HCT116 (cell line): ENCODE results near the gene GALNT2. TPM values are rescaled to one million over a fixed set of nuclear protein-coding genes. Genes with fewer than 3 reads are reported as not detected.

ENCODE experiments used
- ATAC-seq: fragments of 200-7000 bp; cut with Tn5 transposase; 2 replicates; pipeline ENCODE4 v1.9.1; 2020; ENCODE audit warnings: mild to moderate bottlenecking, moderate library complexity
- BruUV-seq: library from RNA; stranded (reverse); fragments of 400-500 nt; replicated peaks from 2 replicates; lab custom pipeline; 2021; lab: Mats Ljungman, UMichigan
- CTCF ChIA-PET: fragments of 300-600 bp; sonication (Branson Sonifier 250); formaldehyde crosslinking; loops from one replicate; lab custom pipeline; 2021; ENCODE audit warnings: antibody characterized with exemption; lab: Charles Lee
- POLR2A ChIA-PET: fragments of 300-600, 350-600 bp; sonication (Branson Sonifier 250); formaldehyde crosslinking; loops from one replicate; lab custom pipeline; 2021; ENCODE audit warnings: antibody characterized with exemption; lab: Charles Lee
- RAD21 ChIA-PET, 2 experiments: fragments of 300-600 bp; sonication (Branson Sonifier 250); formaldehyde crosslinking; loops; one replicate each; lab custom pipeline; 2023; ENCODE audit warnings: low total read pairs in 2 of 2; ENCODE audit not compliant: uncharacterized antibody in 2 of 2, unreplicated experiment in 2 of 2, low non-redundant PET in 1 of 2; lab: Charles Lee
- DNase-seq: peaks from one replicate; pipeline ENCODE4 v3.0.0-alpha.2; 2010; ENCODE audit warnings: low read depth, low spot score
- H2AFZ ChIP-seq: fragments of 200-600 bp; shearing (Covaris generic), sonication (generic); 2 replicates; pipeline ENCODE4 v1.6.1; 2017; ENCODE audit warnings: low read depth, mixed run types, mixed read lengths, antibody characterized with exemption, low read length; ENCODE audit not compliant: poor library complexity, severe bottlenecking
- H3K27ac ChIP-seq: 2 replicates; pipeline ENCODE4 v1.5.1; 2012; ENCODE audit warnings: low read depth, low read length
- H3K27me3 ChIP-seq: fragments of 200-600 bp; sonication (generic); 2 replicates; pipeline ENCODE4 v1.6.1; 2016; ENCODE audit warnings: mixed run types, low read length, mixed read lengths; ENCODE audit not compliant: insufficient read depth
- H3K36me3 ChIP-seq, 2 experiments: fragments of 200-500 bp in 1 of 2; fragments of 200-600 bp in 1 of 2; sonication (Bioruptor generic) in 1 of 2; sonication (generic) in 1 of 2; 2 replicates each; pipeline versions ENCODE4 v1.5.1 to v1.6.1; 2014 to 2016; ENCODE audit warnings: low read length in 2 of 2, inconsistent platforms in 1 of 2, mixed read lengths in 1 of 2, mixed run types in 1 of 2; ENCODE audit not compliant: insufficient read depth in 2 of 2, control insufficient read depth in 1 of 2
- H3K4me1 ChIP-seq, 2 experiments: fragments of 200-600 bp in 1 of 2; sonication (generic) in 1 of 2; 2 replicates each; pipeline versions ENCODE4 v1.5.1 to v1.6.1; 2012 to 2017; ENCODE audit warnings: low read length in 2 of 2, inconsistent platforms in 1 of 2, mild to moderate bottlenecking in 1 of 2, mixed read lengths in 1 of 2, mixed run types in 1 of 2, moderate library complexity in 1 of 2; ENCODE audit not compliant: insufficient read depth in 2 of 2, control insufficient read depth in 1 of 2
- H3K4me2 ChIP-seq: fragments of 200-600 bp; sonication (generic); 2 replicates; pipeline ENCODE4 v1.6.1; 2017; ENCODE audit warnings: mixed run types, low read length, mixed read lengths
- H3K4me3 ChIP-seq, 2 experiments: fragments of 200-600 bp in 1 of 2; sonication (generic) in 1 of 2; replicated peaks in 1 of 2; 2 replicates each; pipeline ENCODE4 v1.5.1; 2011 to 2016; ENCODE audit warnings: low read length in 2 of 2, control low read depth in 1 of 2, low read depth in 1 of 2, mild to moderate bottlenecking in 1 of 2, mixed read lengths in 1 of 2, mixed run types in 1 of 2
- H3K79me2 ChIP-seq: fragments of 200-600 bp; sonication (generic); 2 replicates; pipeline ENCODE4 v1.6.1; 2017; ENCODE audit warnings: mild to moderate bottlenecking, mixed run types, low read length, moderate library complexity, mixed read lengths; ENCODE audit not compliant: insufficient read depth
- H3K9ac ChIP-seq: fragments of 200-600 bp; sonication (generic); 2 replicates; pipeline ENCODE4 v1.6.1; 2016; ENCODE audit warnings: low read length, mixed read lengths
- H3K9me2 ChIP-seq: fragments of 200-600 bp; sonication (generic), shearing (Covaris generic); 2 replicates; pipeline ENCODE4 v1.6.1; 2017; ENCODE audit warnings: mixed run types, mild to moderate bottlenecking, moderate library complexity; ENCODE audit not compliant: insufficient read depth
- H3K9me3 ChIP-seq, 2 experiments: fragments of 200-500 bp in 1 of 2; fragments of 200-600 bp in 1 of 2; sonication (Bioruptor generic) in 1 of 2; sonication (generic) in 1 of 2; 2 replicates each; pipeline ENCODE4 v1.6.1; 2014 to 2017; ENCODE audit warnings: low read length in 2 of 2, mixed read lengths in 2 of 2, inconsistent platforms in 1 of 2, low read depth in 1 of 2, mild to moderate bottlenecking in 1 of 2, mixed run types in 1 of 2, moderate library complexity in 1 of 2; ENCODE audit not compliant: control insufficient read depth in 1 of 2, insufficient read depth in 1 of 2
- H4K20me1 ChIP-seq: fragments of 200-600 bp; sonication (generic), shearing (Covaris generic); 2 replicates; pipeline ENCODE4 v1.6.1; 2017; ENCODE audit warnings: mixed run types, mild to moderate bottlenecking, moderate library complexity; ENCODE audit not compliant: insufficient read depth
- CBX3 ChIP-seq: IDR thresholded peaks from 2 replicates; pipeline ENCODE4 v1.6.1; 2012; ENCODE audit warnings: low read depth
- EGR1 ChIP-seq: IDR thresholded peaks from 2 replicates; pipeline ENCODE4 v1.6.1; 2012; ENCODE audit warnings: low read depth
- EZH2 ChIP-seq: fragments of 200-600 bp; sonication (generic); IDR thresholded peaks from 2 replicates; pipeline ENCODE4 v1.6.1; 2017; ENCODE audit warnings: antibody characterized with exemption, mixed run types
- EZH2phosphoT487 ChIP-seq: fragments of 200-600 bp; IDR thresholded peaks from 2 replicates; pipeline ENCODE4 v1.6.1; 2018; ENCODE audit warnings: antibody characterized with exemption, borderline replicate concordance
- FOSL1 ChIP-seq: IDR thresholded peaks from 2 replicates; pipeline ENCODE4 v1.6.1; 2012; ENCODE audit warnings: low read depth
- JUND ChIP-seq: IDR thresholded peaks from 2 replicates; pipeline ENCODE4 v1.6.1; 2012
- MAX ChIP-seq: IDR thresholded peaks from 2 replicates; pipeline ENCODE4 v1.6.1; 2012
- POLR2A ChIP-seq: IDR thresholded peaks from 2 replicates; pipeline ENCODE4 v1.7.0; 2011; ENCODE audit warnings: borderline replicate concordance; ENCODE audit not compliant: insufficient read depth, insufficient read length; ENCODE audit errors: extremely low read depth
- POLR2AphosphoS5 ChIP-seq: IDR thresholded peaks from 2 replicates; pipeline ENCODE4 v1.6.1; 2011; ENCODE audit warnings: mild to moderate bottlenecking, low read depth, low read length, moderate library complexity
- RAD21 ChIP-seq: IDR thresholded peaks from 2 replicates; pipeline ENCODE4 v1.6.1; 2012; ENCODE audit warnings: low read depth, mild to moderate bottlenecking
- SP1 ChIP-seq: IDR thresholded peaks from 2 replicates; pipeline ENCODE4 v1.6.1; 2012; ENCODE audit warnings: low read depth
- SRF ChIP-seq: IDR thresholded peaks from 2 replicates; pipeline ENCODE4 v1.6.1; 2012; ENCODE audit warnings: low read depth
- TCF7L2 ChIP-seq: IDR thresholded peaks from 2 replicates; pipeline ENCODE4 v1.7.0; 2011; ENCODE audit warnings: borderline replicate concordance, inconsistent platforms; ENCODE audit not compliant: insufficient read depth, insufficient read length; ENCODE audit errors: extremely low read depth
- YY1 ChIP-seq: IDR thresholded peaks from 2 replicates; pipeline ENCODE4 v1.6.1; 2011; ENCODE audit warnings: low read length, low read depth, moderate library complexity, mild to moderate bottlenecking; ENCODE audit not compliant: insufficient replicate concordance; ENCODE audit errors: extremely low read depth
- intact Hi-C: fragments of 100-400 bp; cut with micrococcal nuclease; formaldehyde crosslinking; loops from 2 replicates; pipeline ENCODE4 v1.10.0; 2022
- total RNA-seq: library from RNA; stranded (reverse); gene quantifications from one replicate; pipeline ENCODE4 v1.2.1, GENCODE V29; 2021; ENCODE audit not compliant: unreplicated experiment
- TF ChIP-seq, protein P1 (sequence below), 3 experiments: fragments of 200-600 bp in 1 of 3; sonication (generic) in 1 of 3; IDR thresholded peaks in 2 of 3; conservative IDR thresholded peaks in 1 of 3; 2 replicates each; pipeline ENCODE4 v1.5.1; 2012 to 2017; ENCODE audit warnings: low read depth in 2 of 3, low read length in 2 of 3, antibody characterized with exemption in 1 of 3, borderline replicate concordance in 1 of 3, control low read depth in 1 of 3, mild to moderate bottlenecking in 1 of 3, mixed read lengths in 1 of 3, mixed run types in 1 of 3, moderate library complexity in 1 of 3; ENCODE audit not compliant: insufficient read depth in 1 of 3

Gene GALNT2
- total RNA-seq, 1 experiment from 2014 or later, result 40.8 TPM

- ChIA-PET RAD21 (no interaction called here), POLR2A (no interaction called here), CTCF (no interaction called here)
- H2AFZ ChIP-seq, result no peak overlapping the region
- no peaks in the 10 kb centered on the region for H3K79me2 ChIP-seq
- TF ChIP-seq EZH2phosphoT487 (no peak), EZH2 (no peak), RAD21 (no peak), EGR1 (no peak), TCF7L2 (no peak), SP1 (no peak), JUND (no peak), MAX (no peak), YY1 (no peak), POLR2A (no peak), POLR2AphosphoS5 (no peak), FOSL1 (no peak), SRF (no peak), CBX3 (no peak)
- TF ChIP-seq, protein P1, sequence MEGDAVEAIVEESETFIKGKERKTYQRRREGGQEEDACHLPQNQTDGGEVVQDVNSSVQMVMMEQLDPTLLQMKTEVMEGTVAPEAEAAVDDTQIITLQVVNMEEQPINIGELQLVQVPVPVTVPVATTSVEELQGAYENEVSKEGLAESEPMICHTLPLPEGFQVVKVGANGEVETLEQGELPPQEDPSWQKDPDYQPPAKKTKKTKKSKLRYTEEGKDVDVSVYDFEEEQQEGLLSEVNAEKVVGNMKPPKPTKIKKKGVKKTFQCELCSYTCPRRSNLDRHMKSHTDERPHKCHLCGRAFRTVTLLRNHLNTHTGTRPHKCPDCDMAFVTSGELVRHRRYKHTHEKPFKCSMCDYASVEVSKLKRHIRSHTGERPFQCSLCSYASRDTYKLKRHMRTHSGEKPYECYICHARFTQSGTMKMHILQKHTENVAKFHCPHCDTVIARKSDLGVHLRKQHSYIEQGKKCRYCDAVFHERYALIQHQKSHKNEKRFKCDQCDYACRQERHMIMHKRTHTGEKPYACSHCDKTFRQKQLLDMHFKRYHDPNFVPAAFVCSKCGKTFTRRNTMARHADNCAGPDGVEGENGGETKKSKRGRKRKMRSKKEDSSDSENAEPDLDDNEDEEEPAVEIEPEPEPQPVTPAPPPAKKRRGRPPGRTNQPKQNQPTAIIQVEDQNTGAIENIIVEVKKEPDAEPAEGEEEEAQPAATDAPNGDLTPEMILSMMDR (IDR thresholded peaks at IDR 0.05 in 2 of 3, conservative IDR thresholded peaks at IDR 0.05 in 1 of 3; ENCODE audit: borderline replicate concordance in 1 of 3, insufficient read depth in 1 of 3, low read depth in 2 of 3, low read length in 2 of 3), result no peak
- H3K27me3 ChIP-seq, result no peaks in the 10 kb centered on the region
- no peak overlapping the region for H3K27ac ChIP-seq
- H3K4me3 ChIP-seq, result no peak overlapping the region
- no peaks in the 10 kb centered on the region for H3K36me3 ChIP-seq
- no peak overlapping the region for H3K9ac ChIP-seq
- no peaks in the 10 kb centered on the region for H3K9me3 ChIP-seq
- intact Hi-C loops, result no loop called here
- no peak overlapping the region for H3K4me2 ChIP-seq
- BruUV-seq, result no TSS peak
- ATAC-seq (no peak), DNase-seq (no peak)
- no peaks in the 10 kb centered on the region for H4K20me1 ChIP-seq
- H3K9me2 ChIP-seq, result no peaks in the 10 kb centered on the region
- no peaks in the 10 kb centered on the region for H3K4me1 ChIP-seq
Observed at GRCh38 chr1:230320804-230321203, 253.8 kb downstream of the GALNT2 start.
